Stimulated activated CD4-positive, alpha-beta T cell treated with anti-CD3 and anti-CD28 coated beads, Interleukin-12 subunit alpha, Interleukin-12 subunit beta, amount 100 ng/mL, for 4 hours (primary cell): Measurements from ENCODE around the gene PTPRT.
"Not testable (repeated sequence)": the region's sequence is repeated elsewhere in the genome, so short reads cannot be mapped to it uniquely, and the experiment has no call there.

Experiments used
- DNase-seq: peaks from one replicate; pipeline ENCODE4 v3.0.0-alpha.2; 2020

Gene PTPRT

GRCh38 chr20:43186312-43186711 is 3.4 kb downstream of the PTPRT start:
- DNase-seq = no peak

GRCh38 chr20:43185901-43186300 is 3.8 kb downstream of the PTPRT start:
- DNase-seq = no peak

- DNase-seq = no peak
Measured at GRCh38 chr20:43183536-43184070, 6.1 kb downstream of the PTPRT start.

- DNase-seq = no peak
Measured at GRCh38 chr20:43178080-43178479, 11.6 kb downstream of the PTPRT start.

GRCh38 chr20:43176726-43177125 is 13.0 kb downstream of the PTPRT start:
- no peak for DNase-seq

- DNase-seq = no peak
Measured at GRCh38 chr20:43171930-43172329, 17.8 kb downstream of the PTPRT start.

- DNase-seq = no peak
Measured at GRCh38 chr20:43170771-43171170, 18.9 kb downstream of the PTPRT start.

- DNase-seq = no peak
Measured at GRCh38 chr20:43167615-43168014, 22.1 kb downstream of the PTPRT start.

GRCh38 chr20:43167021-43167420 is 22.7 kb downstream of the PTPRT start:
- DNase-seq = no peak

GRCh38 chr20:43165611-43166010 is 24.1 kb downstream of the PTPRT start:
- no peak for DNase-seq

GRCh38 chr20:43164736-43165135 is 25.0 kb downstream of the PTPRT start:
- not testable (repeated sequence) for DNase-seq

- no peak for DNase-seq
Measured at GRCh38 chr20:43161716-43162115, 28.0 kb downstream of the PTPRT start.

- no peak for DNase-seq
Measured at GRCh38 chr20:43160941-43161340, 28.8 kb downstream of the PTPRT start.

GRCh38 chr20:43159994-43160393 is 29.7 kb downstream of the PTPRT start:
- DNase-seq = no peak

- no peak for DNase-seq
Measured at GRCh38 chr20:43155366-43156100, 34.2 kb downstream of the PTPRT start.

GRCh38 chr20:43151901-43152300 is 37.8 kb downstream of the PTPRT start:
- no peak for DNase-seq

- DNase-seq = no peak
Measured at GRCh38 chr20:43151256-43151655, 38.5 kb downstream of the PTPRT start.

GRCh38 chr20:43140726-43141125 is 49.0 kb downstream of the PTPRT start:
- DNase-seq = no peak

GRCh38 chr20:43138061-43138770 is 51.5 kb downstream of the PTPRT start:
- no peak for DNase-seq

- DNase-seq = no peak
Measured at GRCh38 chr20:43137160-43137559, 52.5 kb downstream of the PTPRT start.

GRCh38 chr20:43124241-43124640 is 65.5 kb downstream of the PTPRT start:
- DNase-seq = no peak

GRCh38 chr20:43123180-43123579 is 66.5 kb downstream of the PTPRT start:
- no peak for DNase-seq

GRCh38 chr20:43119720-43120119 is 70.0 kb downstream of the PTPRT start:
- no peak for DNase-seq

- DNase-seq = no peak
Measured at GRCh38 chr20:43102394-43102793, 87.3 kb downstream of the PTPRT start.

- no peak for DNase-seq
Measured at GRCh38 chr20:43096931-43097260, 92.8 kb downstream of the PTPRT start.
